ENCODE results near the gene ZNF749. TPM values are rescaled to one million over a fixed set of nuclear protein-coding genes. Genes with fewer than 3 reads are reported as not detected.
A peak's percentile ranks its signal among the peaks of the same experiment; 100 is the strongest.

ZNF749 gene
- polyA plus RNA-seq, 1 donor from 2014 or later = 24.2 TPM

- Histone ChIP-seq H3K9me2 (ENCODE audit: insufficient read depth, low read length) (no peaks in the 10 kb centered on the region), H3K27me3 (ENCODE audit: insufficient read depth, low read depth, low read length) (no peaks in the 10 kb centered on the region), H3K9ac (ENCODE audit: low read length) (peak within 1 kb of the TSS; percentile 100), H3K79me2 (replicated peaks; ENCODE audit: insufficient read depth, low read length) (peaks cover 44% of the 10 kb centered on the region), H3K9me3 (ENCODE audit: low read length) (no peaks in the 10 kb centered on the region), H3K36me3 (ENCODE audit: insufficient read depth, low read length) (no peaks in the 10 kb centered on the region), H3K4me3 (ENCODE audit: low read length) (peak within 1 kb of the TSS; percentile 97), H2AFZ (ENCODE audit: low read depth, low read length) (peak within 1 kb of the TSS; percentile 87), H4K20me1 (ENCODE audit: insufficient read depth) (no peaks in the 10 kb centered on the region), H3F3A (ENCODE audit: insufficient read depth, low read length, poor library complexity, severe bottlenecking) (peaks cover 5% of the 10 kb centered on the region), H3K27ac (ENCODE audit: low read length) (peak within 1 kb of the TSS; percentile 100), H3K4me2 (ENCODE audit: low read length) (peak within 1 kb of the TSS; percentile 100)
- TF ChIP-seq, protein P1, sequence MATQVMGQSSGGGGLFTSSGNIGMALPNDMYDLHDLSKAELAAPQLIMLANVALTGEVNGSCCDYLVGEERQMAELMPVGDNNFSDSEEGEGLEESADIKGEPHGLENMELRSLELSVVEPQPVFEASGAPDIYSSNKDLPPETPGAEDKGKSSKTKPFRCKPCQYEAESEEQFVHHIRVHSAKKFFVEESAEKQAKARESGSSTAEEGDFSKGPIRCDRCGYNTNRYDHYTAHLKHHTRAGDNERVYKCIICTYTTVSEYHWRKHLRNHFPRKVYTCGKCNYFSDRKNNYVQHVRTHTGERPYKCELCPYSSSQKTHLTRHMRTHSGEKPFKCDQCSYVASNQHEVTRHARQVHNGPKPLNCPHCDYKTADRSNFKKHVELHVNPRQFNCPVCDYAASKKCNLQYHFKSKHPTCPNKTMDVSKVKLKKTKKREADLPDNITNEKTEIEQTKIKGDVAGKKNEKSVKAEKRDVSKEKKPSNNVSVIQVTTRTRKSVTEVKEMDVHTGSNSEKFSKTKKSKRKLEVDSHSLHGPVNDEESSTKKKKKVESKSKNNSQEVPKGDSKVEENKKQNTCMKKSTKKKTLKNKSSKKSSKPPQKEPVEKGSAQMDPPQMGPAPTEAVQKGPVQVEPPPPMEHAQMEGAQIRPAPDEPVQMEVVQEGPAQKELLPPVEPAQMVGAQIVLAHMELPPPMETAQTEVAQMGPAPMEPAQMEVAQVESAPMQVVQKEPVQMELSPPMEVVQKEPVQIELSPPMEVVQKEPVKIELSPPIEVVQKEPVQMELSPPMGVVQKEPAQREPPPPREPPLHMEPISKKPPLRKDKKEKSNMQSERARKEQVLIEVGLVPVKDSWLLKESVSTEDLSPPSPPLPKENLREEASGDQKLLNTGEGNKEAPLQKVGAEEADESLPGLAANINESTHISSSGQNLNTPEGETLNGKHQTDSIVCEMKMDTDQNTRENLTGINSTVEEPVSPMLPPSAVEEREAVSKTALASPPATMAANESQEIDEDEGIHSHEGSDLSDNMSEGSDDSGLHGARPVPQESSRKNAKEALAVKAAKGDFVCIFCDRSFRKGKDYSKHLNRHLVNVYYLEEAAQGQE (IDR thresholded peaks at IDR 0.05; ENCODE audit: borderline replicate concordance) = peak; percentile 95
- TF ChIP-seq RAD21 (conservative IDR thresholded peaks at IDR 0.05) = peak; percentile 44
- peak; percentile 87 for TF ChIP-seq TAF1 (IDR thresholded peaks at IDR 0.05; ENCODE audit: low read depth)
- TF ChIP-seq EZH2 (IDR thresholded peaks at IDR 0.05; ENCODE audit: borderline replicate concordance, insufficient read depth, low read length, poor library complexity, severe bottlenecking) = no peak
- TF ChIP-seq SMC3 (conservative IDR thresholded peaks at IDR 0.05; ENCODE audit: poor library complexity) = peak; percentile 58
- peak; percentile 78 for TF ChIP-seq EP300 (conservative IDR thresholded peaks at IDR 0.05; ENCODE audit: poor library complexity, severe bottlenecking)
- TF ChIP-seq MXI1 (conservative IDR thresholded peaks at IDR 0.05; ENCODE audit: poor library complexity, severe bottlenecking) = peak; percentile 71
- TF ChIP-seq POLR2AphosphoS5 (IDR thresholded peaks at IDR 0.05) = peak; percentile 99
- TF ChIP-seq, protein P2, sequence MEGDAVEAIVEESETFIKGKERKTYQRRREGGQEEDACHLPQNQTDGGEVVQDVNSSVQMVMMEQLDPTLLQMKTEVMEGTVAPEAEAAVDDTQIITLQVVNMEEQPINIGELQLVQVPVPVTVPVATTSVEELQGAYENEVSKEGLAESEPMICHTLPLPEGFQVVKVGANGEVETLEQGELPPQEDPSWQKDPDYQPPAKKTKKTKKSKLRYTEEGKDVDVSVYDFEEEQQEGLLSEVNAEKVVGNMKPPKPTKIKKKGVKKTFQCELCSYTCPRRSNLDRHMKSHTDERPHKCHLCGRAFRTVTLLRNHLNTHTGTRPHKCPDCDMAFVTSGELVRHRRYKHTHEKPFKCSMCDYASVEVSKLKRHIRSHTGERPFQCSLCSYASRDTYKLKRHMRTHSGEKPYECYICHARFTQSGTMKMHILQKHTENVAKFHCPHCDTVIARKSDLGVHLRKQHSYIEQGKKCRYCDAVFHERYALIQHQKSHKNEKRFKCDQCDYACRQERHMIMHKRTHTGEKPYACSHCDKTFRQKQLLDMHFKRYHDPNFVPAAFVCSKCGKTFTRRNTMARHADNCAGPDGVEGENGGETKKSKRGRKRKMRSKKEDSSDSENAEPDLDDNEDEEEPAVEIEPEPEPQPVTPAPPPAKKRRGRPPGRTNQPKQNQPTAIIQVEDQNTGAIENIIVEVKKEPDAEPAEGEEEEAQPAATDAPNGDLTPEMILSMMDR (IDR thresholded peaks at IDR 0.05; ENCODE audit: poor library complexity, severe bottlenecking) = peak; percentile 64
Measured at GRCh38 chr19:57389730-57390598, 45.2 kb upstream of the ZNF749 start, which contains the start of gene ZNF548. Gene ZNF548, plus strand, starts transcription at chr19:57389854. Its CDS starts 246 bp downstream, at chr19:57390100.

GRCh38 chr19:57395710-57396109, 39.4 kb upstream of the ZNF749 start:
- H4K20me1 ChIP-seq (ENCODE audit: insufficient read depth) = no peaks in the 10 kb centered on the region
- no peaks in the 10 kb centered on the region for H3K27me3 ChIP-seq (ENCODE audit: insufficient read depth, low read depth, low read length)
- no peaks in the 10 kb centered on the region for H3K9me3 ChIP-seq (ENCODE audit: low read length)
- H3K79me2 ChIP-seq (replicated peaks; ENCODE audit: insufficient read depth, low read length) = peaks cover 43% of the 10 kb centered on the region
- no peak overlapping the region for H3K9ac ChIP-seq (ENCODE audit: low read length)
- H3K27ac ChIP-seq (ENCODE audit: low read length) = no peak overlapping the region
- H3K9me2 ChIP-seq (ENCODE audit: insufficient read depth, low read length) = no peaks in the 10 kb centered on the region
- no peak overlapping the region for H2AFZ ChIP-seq (ENCODE audit: low read depth, low read length)
- H3K4me2 ChIP-seq (ENCODE audit: low read length) = no peak overlapping the region
- H3K4me3 ChIP-seq (ENCODE audit: low read length) = no peak overlapping the region
- TF ChIP-seq, protein P1 (IDR thresholded peaks at IDR 0.05; ENCODE audit: borderline replicate concordance) = no peak
- TF ChIP-seq EP300 (conservative IDR thresholded peaks at IDR 0.05; ENCODE audit: poor library complexity, severe bottlenecking) = no peak
- no peak for TF ChIP-seq TAF1 (IDR thresholded peaks at IDR 0.05; ENCODE audit: low read depth)
- no peak for TF ChIP-seq SMC3 (conservative IDR thresholded peaks at IDR 0.05; ENCODE audit: poor library complexity)
- no peak for TF ChIP-seq POLR2AphosphoS5 (IDR thresholded peaks at IDR 0.05)
- TF ChIP-seq RAD21 (conservative IDR thresholded peaks at IDR 0.05) = no peak
- TF ChIP-seq MXI1 (conservative IDR thresholded peaks at IDR 0.05; ENCODE audit: poor library complexity, severe bottlenecking) = no peak
- TF ChIP-seq, protein P2 (IDR thresholded peaks at IDR 0.05; ENCODE audit: poor library complexity, severe bottlenecking) = no peak
- TF ChIP-seq EZH2 (IDR thresholded peaks at IDR 0.05; ENCODE audit: borderline replicate concordance, insufficient read depth, low read length, poor library complexity, severe bottlenecking) = no peak
- peaks cover 18% of the 10 kb centered on the region for H3K36me3 ChIP-seq (ENCODE audit: insufficient read depth, low read length)
- no peaks in the 10 kb centered on the region for H3F3A ChIP-seq (ENCODE audit: insufficient read depth, low read length, poor library complexity, severe bottlenecking)
